Vagina (tissue), 2 donors: ENCODE measurements around the gene CACNA1H. TPM values are rescaled to one million over a fixed set of nuclear protein-coding genes. Genes with fewer than 3 reads are reported as not detected.
A peak's percentile ranks its signal among the peaks of the same experiment; 100 is the strongest.
"Not testable (repeated sequence)": the region's sequence is repeated elsewhere in the genome, so short reads cannot be mapped to it uniquely, and the experiment has no call there.

Experiments used
- DNase-seq, 2 donors: peaks; one replicate each; pipeline ENCODE4 v3.0.0-alpha.2; 2017; ENCODE audit errors: extremely low spot score in 2 of 2
- H3K27ac ChIP-seq: fragments of 200-600 bp; sonication (generic); one replicate; pipeline ENCODE4 v1.5.1; 2019
- H3K27me3 ChIP-seq: fragments of 200-600 bp; sonication (generic); one replicate; pipeline ENCODE4 v1.5.1; 2019
- H3K36me3 ChIP-seq, 2 donors: fragments of 200-600 bp; sonication (generic); one replicate each; pipeline ENCODE4 v1.5.1; 2017 to 2019
- H3K4me1 ChIP-seq: fragments of 200-600 bp; sonication (generic); one replicate; pipeline ENCODE4 v1.5.1; 2019
- H3K4me3 ChIP-seq, 2 donors: fragments of 200-600 bp; sonication (generic); 1 replicate in 1 of 2; 2 replicates in 1 of 2; pipeline ENCODE4 v1.5.1; 2016 to 2019
- H3K9me3 ChIP-seq: fragments of 200-600 bp; sonication (generic); one replicate; pipeline ENCODE4 v1.5.1; 2019
- POLR2A ChIP-seq, 2 donors: fragments of 450-650 bp; IDR thresholded peaks; one replicate each; pipeline ENCODE4 v1.6.1; 2017; ENCODE audit warnings: antibody characterized with exemption in 2 of 2, mild to moderate bottlenecking in 2 of 2, moderate library complexity in 2 of 2
- POLR2AphosphoS5 ChIP-seq, 2 donors: sonication (generic); formaldehyde crosslinking; IDR thresholded peaks; one replicate each; pipeline ENCODE4 v1.9.0; 2017; ENCODE audit warnings: antibody characterized with exemption in 2 of 2, mild to moderate bottlenecking in 2 of 2, low read depth in 1 of 2; ENCODE audit not compliant: insufficient read depth in 1 of 2
- intact Hi-C: fragments of 100-400 bp; cut with DNase I; formaldehyde crosslinking; loops from one replicate; pipeline ENCODE4 v1.15.1; 2023
- total RNA-seq: library from RNA; depleted of rRNA; stranded (reverse); fragments of >200 nt; gene quantifications from one replicate; pipeline ENCODE4 v1.2.3, GENCODE V29; 2016
- TF ChIP-seq, protein P1 (sequence below), 3 experiments: fragments of 450-650 bp in 2 of 3; fragments of 200-600 bp in 1 of 3; sonication (generic) in 1 of 3; IDR thresholded peaks; one replicate each; pipeline ENCODE4 v1.5.1; 2017 to 2019; ENCODE audit warnings: antibody characterized with exemption in 3 of 3, mild to moderate bottlenecking in 2 of 3, moderate library complexity in 2 of 3

Gene CACNA1H
- total RNA-seq, 1 donor from 2014 or later: 10.8 TPM

DNA sequence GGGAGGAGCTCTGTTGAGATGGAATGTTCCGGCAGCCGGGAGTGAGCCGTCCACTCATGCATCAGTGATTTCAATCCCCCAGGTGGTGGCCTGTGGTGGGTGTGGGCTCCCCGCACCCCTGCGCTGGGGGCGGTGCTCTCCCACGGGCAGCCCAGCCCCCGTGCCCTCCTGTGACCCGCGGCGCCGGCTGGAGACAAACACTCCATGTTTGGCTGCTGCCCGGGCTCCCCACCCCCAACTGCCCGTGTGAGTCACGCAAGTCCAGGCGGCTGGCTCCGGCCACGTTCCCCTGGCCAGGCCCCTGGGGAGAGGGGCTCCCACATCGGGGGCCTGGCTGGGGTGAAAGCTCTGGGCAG lies 29.4 kb downstream of the CACNA1H start:
- Histone ChIP-seq H3K4me3 (peak overlapping the region in 1 of 2 donors; percentile 22), H3K27me3 (no peaks in the 10 kb centered on the region), H3K4me1 (peaks cover 28% of the 10 kb centered on the region), H3K27ac (peak overlapping the region; percentile 51), H3K9me3 (no peaks in the 10 kb centered on the region), H3K36me3 (no peaks in the 10 kb centered on the region)
- TF ChIP-seq POLR2A (IDR thresholded peaks at IDR 0.05): no peak
- TF ChIP-seq, protein P1, sequence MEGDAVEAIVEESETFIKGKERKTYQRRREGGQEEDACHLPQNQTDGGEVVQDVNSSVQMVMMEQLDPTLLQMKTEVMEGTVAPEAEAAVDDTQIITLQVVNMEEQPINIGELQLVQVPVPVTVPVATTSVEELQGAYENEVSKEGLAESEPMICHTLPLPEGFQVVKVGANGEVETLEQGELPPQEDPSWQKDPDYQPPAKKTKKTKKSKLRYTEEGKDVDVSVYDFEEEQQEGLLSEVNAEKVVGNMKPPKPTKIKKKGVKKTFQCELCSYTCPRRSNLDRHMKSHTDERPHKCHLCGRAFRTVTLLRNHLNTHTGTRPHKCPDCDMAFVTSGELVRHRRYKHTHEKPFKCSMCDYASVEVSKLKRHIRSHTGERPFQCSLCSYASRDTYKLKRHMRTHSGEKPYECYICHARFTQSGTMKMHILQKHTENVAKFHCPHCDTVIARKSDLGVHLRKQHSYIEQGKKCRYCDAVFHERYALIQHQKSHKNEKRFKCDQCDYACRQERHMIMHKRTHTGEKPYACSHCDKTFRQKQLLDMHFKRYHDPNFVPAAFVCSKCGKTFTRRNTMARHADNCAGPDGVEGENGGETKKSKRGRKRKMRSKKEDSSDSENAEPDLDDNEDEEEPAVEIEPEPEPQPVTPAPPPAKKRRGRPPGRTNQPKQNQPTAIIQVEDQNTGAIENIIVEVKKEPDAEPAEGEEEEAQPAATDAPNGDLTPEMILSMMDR (IDR thresholded peaks at IDR 0.05): no peak
- peak; percentile 39 to 67 for TF ChIP-seq POLR2AphosphoS5 (IDR thresholded peaks at IDR 0.05; ENCODE audit: insufficient read depth in 1 of 2, low read depth in 1 of 2)
- no peak for DNase-seq
- intact Hi-C loops: no loop called here

DNA sequence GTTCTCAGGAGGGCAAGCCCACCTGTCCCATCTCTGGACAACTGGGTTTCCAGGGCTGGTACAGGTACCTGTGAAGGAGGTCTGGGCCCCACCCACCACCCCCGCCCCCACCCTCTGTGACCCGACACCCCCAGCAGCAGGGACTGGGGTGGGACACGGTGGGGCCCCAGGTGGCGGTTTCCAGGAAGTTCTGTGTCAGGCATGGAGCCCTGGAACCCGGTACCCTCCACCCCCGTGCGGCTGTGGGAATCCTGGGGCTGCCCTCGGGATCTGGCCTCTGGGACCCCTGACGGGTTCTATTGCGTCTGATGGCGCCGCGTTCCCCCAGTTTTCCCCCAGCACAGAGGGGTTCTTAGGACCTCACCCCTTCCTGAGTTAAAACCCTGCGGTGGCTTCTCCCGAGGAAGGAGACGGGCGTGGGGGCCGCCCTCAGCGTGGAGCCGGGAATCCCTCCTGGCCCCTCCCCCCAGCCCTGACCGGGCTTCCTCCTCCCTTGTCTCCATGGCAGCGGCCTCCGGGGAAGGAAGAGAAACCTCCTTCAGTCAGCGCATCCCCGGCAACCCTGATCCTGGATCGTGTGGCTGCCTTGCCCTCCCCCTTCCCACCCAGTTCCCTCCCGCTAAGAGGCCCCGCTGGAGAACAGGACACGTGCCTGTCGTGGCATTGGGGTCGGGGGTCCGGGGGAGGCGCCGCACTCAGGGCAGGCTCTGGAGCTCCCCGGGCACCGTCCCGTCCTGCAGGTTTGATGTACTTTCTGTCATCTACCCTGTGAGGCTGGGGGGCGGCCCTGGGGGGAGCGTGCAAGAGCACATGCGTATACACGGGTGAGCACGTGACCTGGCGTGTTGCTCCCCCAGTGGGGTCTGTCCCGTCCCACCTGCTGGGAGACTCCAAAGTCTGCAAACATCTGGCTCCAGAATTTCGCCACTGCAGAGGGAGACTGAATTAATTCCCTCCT lies 30.3 kb downstream of the CACNA1H start:
- no peak for DNase-seq
- no peak for TF ChIP-seq POLR2A (IDR thresholded peaks at IDR 0.05)
- peak in 1 of 2 donors; percentile 42 for TF ChIP-seq POLR2AphosphoS5 (IDR thresholded peaks at IDR 0.05; ENCODE audit: insufficient read depth in 1 of 2, low read depth in 1 of 2)
- TF ChIP-seq, protein P1 (IDR thresholded peaks at IDR 0.05): no peak
- H3K4me3 ChIP-seq: peak overlapping the region in 1 of 2 donors; percentile 22
- H3K27ac ChIP-seq: peak overlapping the region; percentile 51
- peaks cover 28% of the 10 kb centered on the region for H3K4me1 ChIP-seq
- H3K36me3 ChIP-seq: no peaks in the 10 kb centered on the region
- H3K27me3 ChIP-seq: no peaks in the 10 kb centered on the region
- H3K9me3 ChIP-seq: no peaks in the 10 kb centered on the region
- intact Hi-C loops: no loop called here

DNA sequence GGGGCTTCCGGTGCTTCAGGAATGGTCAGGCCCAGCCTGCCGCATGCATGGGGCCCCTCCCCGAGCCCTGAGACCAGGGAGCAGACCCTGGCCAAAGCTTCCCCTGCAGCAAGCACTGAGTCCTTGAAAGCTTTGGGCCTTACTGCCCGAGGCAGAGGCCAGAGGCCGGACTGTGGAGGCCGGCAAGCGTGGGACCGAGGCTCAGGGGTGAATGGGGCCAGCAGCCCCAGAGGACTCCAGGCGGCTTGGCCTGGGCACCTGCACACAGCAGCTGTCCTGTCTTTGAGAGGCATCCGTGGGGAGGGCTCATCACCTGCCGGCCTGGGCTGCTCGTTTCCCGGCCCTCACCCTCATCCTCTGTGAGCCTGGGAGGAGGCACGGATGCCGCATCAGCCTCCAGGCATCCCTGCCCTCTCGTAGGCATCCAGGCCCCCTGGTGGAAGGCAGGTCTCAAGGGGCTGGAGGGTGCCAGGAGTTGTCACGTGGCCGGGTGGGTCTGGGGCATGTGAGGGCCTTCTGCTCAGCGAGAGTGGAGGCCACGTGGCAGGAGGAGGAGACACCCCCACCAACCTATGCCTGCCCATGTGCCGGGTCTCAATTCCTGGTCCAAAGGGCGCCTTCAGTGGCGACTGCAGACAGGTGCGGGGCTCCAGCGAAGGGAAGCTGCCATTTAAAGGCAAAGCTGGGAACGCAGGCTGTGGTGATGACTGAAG lies 31.4 kb downstream of the CACNA1H start:
- peaks cover 28% of the 10 kb centered on the region for H3K4me1 ChIP-seq
- DNase-seq: no peak
- H3K27ac ChIP-seq: no peak overlapping the region
- no peaks in the 10 kb centered on the region for H3K36me3 ChIP-seq
- H3K4me3 ChIP-seq: no peak overlapping the region
- no peaks in the 10 kb centered on the region for H3K9me3 ChIP-seq
- intact Hi-C loops: no loop called here
- TF ChIP-seq, protein P1 (IDR thresholded peaks at IDR 0.05): no peak
- TF ChIP-seq POLR2AphosphoS5 (IDR thresholded peaks at IDR 0.05; ENCODE audit: insufficient read depth in 1 of 2, low read depth in 1 of 2) (no peak), POLR2A (IDR thresholded peaks at IDR 0.05) (no peak)
- no peaks in the 10 kb centered on the region for H3K27me3 ChIP-seq

DNA sequence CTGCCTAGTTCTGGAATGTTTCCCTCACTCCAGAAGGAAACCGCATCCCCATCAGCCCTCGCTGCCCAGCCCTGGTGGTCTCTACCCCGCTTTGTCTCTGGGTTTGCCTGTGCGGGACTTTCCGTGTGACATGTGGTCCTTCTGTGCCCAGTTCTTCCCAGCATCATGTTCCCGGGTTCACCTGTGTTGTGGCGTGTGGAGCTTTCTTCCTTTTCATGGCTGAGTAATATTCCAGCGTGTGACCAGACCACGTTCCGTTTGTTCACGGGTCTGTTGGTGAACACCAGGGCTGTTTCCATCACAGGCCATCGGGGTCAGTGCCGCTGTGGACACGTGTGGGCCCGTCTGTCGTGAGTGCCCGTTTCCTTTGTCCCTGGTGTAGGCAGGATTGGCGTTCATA lies 32.1 kb downstream of the CACNA1H start:
- H3K4me1 ChIP-seq: peaks cover 28% of the 10 kb centered on the region
- DNase-seq: no peak
- H3K9me3 ChIP-seq: no peaks in the 10 kb centered on the region
- no peaks in the 10 kb centered on the region for H3K36me3 ChIP-seq
- no peak overlapping the region for H3K4me3 ChIP-seq
- no peak overlapping the region for H3K27ac ChIP-seq
- TF ChIP-seq POLR2AphosphoS5 (IDR thresholded peaks at IDR 0.05; ENCODE audit: insufficient read depth in 1 of 2, low read depth in 1 of 2) (no peak), POLR2A (IDR thresholded peaks at IDR 0.05) (no peak)
- TF ChIP-seq, protein P1 (IDR thresholded peaks at IDR 0.05): no peak
- H3K27me3 ChIP-seq: no peaks in the 10 kb centered on the region
- intact Hi-C loops: no loop called here

DNA sequence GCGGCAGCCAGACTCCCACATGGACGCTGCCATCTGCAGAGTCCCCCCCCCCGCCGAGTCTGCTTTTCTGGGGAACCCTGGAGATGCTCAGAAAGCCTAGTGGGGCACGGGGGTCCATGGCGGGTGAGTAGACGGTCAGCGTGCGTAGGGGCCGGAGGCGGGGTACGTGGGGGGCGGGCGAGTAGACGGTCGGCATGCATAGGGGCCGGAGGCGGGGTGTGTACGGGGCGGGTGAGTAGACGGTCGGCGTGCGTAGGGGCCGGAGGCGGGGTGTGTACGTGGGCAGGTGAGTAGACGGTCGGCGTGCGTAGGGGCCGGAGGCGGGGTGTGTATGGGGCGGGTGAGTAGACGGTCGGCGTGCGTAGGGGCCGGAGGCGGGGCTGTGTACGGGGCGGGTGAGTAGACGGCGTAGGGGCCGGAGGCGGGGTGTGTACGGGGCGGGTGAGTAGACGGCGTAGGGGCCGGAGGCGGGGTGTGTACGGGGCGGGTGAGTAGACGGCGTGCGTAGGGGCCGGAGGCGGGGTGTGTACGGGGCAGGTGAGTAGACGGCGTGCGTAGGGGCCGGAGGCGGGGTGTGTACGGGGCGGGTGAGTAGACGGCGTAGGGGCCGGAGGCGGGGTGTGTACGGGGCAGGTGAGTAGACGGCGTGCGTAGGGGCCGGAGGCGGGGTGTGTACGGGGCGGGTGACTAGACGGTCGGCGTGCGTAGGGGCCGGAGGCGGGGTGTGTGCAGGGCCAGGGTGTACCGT lies 32.7 kb downstream of the CACNA1H start:
- H3K36me3 ChIP-seq, H3K9me3 ChIP-seq, H3K27ac ChIP-seq, intact Hi-C loops, H3K27me3 ChIP-seq, DNase-seq, H3K4me3 ChIP-seq: not testable (repeated sequence)
- peaks cover 24% of the 10 kb centered on the region for H3K4me1 ChIP-seq
